Stimulated activated CD4-positive, alpha-beta T cell treated with anti-CD3 and anti-CD28 coated beads, Interleukin-4, amount 100 ng/mL, for 48 hours (primary cell): ENCODE data around the gene VARS2.
"Not testable (repeated sequence)": the region's sequence is repeated elsewhere in the genome, so short reads cannot be mapped to it uniquely, and the experiment has no call there.

ENCODE experiments used
- DNase-seq, 2 donors: peaks; one replicate each; pipeline ENCODE4 v3.0.0-alpha.2; 2020; ENCODE audit warnings: low read depth in 2 of 2

Gene VARS2

GRCh38 chr6:30962716-30963115 is 48.7 kb downstream of the VARS2 start:
- no peak for DNase-seq

GRCh38 chr6:30963641-30964040 is 49.6 kb downstream of the VARS2 start:
- no peak for DNase-seq

GRCh38 chr6:30964075-30964474 is 50.0 kb downstream of the VARS2 start:
- DNase-seq: no peak

- no peak for DNase-seq
Observed at GRCh38 chr6:30965140-30965601, 51.1 kb downstream of the VARS2 start.

- DNase-seq: no peak
Observed at GRCh38 chr6:30966154-30966553, 52.1 kb downstream of the VARS2 start.

GRCh38 chr6:30969171-30969570 is 55.1 kb downstream of the VARS2 start:
- not testable (repeated sequence) for DNase-seq

GRCh38 chr6:30970946-30971345 is 56.9 kb downstream of the VARS2 start:
- DNase-seq: no peak

- no peak for DNase-seq
Observed at GRCh38 chr6:30972816-30973215, 58.8 kb downstream of the VARS2 start.

GRCh38 chr6:30974490-30975252 is 60.6 kb downstream of the VARS2 start:
- DNase-seq: no peak
